ENCODE measurements around the gene DPP4.

DNA sequence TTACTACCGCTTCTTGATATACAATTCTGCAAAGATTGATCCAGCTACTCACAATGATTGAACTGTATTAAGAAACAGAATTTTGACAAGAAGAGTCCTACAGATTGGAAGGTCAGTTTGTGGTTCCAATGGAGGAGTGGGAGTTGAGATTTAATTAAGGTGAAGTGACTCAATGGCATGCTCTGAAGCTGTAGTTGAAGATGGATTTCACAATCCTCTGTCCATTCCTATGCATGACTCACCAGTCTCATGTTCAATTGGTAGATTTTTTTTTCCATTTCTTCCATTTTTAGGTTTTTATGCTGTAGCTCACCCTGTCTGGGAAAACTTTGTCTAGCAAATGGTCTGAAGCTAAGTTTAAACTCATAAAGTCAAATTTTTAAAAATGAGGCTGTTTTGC is 83.3 kb downstream of the DPP4 start:
- no peak for TF ChIP-seq EZH2 (IDR thresholded peaks at IDR 0.05; ENCODE audit: borderline replicate concordance, low read length)
- TF ChIP-seq, protein P1, sequence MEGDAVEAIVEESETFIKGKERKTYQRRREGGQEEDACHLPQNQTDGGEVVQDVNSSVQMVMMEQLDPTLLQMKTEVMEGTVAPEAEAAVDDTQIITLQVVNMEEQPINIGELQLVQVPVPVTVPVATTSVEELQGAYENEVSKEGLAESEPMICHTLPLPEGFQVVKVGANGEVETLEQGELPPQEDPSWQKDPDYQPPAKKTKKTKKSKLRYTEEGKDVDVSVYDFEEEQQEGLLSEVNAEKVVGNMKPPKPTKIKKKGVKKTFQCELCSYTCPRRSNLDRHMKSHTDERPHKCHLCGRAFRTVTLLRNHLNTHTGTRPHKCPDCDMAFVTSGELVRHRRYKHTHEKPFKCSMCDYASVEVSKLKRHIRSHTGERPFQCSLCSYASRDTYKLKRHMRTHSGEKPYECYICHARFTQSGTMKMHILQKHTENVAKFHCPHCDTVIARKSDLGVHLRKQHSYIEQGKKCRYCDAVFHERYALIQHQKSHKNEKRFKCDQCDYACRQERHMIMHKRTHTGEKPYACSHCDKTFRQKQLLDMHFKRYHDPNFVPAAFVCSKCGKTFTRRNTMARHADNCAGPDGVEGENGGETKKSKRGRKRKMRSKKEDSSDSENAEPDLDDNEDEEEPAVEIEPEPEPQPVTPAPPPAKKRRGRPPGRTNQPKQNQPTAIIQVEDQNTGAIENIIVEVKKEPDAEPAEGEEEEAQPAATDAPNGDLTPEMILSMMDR (conservative IDR thresholded peaks at IDR 0.05 in 1 of 2, IDR thresholded peaks at IDR 0.05 in 1 of 2; ENCODE audit: extremely low read depth in 1 of 2, insufficient read depth in 1 of 2, low read depth in 1 of 2, low read length in 2 of 2), result no peak

All from mammary epithelial cell (primary cell).